Medulla oblongata (tissue), 1 donor: ENCODE measurements around the gene CLDN25.
"Not testable (repeated sequence)": the region's sequence is repeated elsewhere in the genome, so short reads cannot be mapped to it uniquely, and the experiment has no call there.

Experiments used
- DNase-seq: peaks from one replicate; pipeline ENCODE4 v3.0.0-alpha.2; 2015; ENCODE audit errors: extremely low spot score

CLDN25 gene

GRCh38 chr11:113779496-113779895, at the start of gene CLDN25:
Gene CLDN25 (plus strand): TSS chr11:113779796. CDS start chr11:113779796, 0 bp downstream.
- no peak for DNase-seq

GRCh38 chr11:113730887-113731726, 48.5 kb upstream of the CLDN25 start:
- peak; percentile 90 for DNase-seq

GRCh38 chr11:113732092-113732491, 47.5 kb upstream of the CLDN25 start:
- no peak for DNase-seq

DNA sequence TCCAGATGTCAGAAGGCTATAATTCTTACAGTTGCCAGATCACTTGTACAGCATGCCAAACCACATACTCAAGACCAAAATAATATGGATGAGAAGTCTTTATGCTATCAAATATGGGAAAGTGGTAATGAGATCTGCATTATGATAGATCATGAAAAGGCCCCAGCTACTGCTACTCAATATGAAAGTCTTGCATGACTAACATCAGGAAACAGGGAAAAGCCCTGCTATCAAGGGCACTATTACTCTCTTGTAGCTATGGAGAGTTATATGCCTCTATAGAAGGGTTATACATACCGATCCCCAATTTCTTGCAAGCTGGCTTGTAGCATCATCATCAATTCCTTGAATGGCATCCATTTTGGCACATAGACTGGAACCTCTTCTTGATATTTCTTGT, 43.3 kb upstream of the CLDN25 start:
- no peak for DNase-seq

DNA sequence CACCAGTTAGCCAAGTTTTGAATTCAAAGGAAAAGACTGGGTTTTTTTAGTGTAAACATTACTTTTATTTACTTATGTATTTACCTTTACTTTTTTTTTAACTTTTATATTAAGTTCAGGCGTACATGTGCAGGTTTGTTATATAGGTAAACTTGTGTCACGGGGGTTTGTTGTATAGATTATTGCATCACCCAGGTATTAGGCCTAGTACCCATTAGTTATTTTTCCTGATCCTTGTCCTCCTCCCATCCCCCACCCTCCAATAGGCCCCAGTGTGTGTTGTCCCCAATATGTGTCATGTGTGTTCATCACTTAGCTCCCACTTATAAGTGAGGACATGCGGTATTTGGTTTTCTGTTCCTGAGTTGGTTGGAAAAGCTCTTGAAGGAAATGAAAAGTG, 26.7 kb upstream of the CLDN25 start:
- no peak for DNase-seq

DNA sequence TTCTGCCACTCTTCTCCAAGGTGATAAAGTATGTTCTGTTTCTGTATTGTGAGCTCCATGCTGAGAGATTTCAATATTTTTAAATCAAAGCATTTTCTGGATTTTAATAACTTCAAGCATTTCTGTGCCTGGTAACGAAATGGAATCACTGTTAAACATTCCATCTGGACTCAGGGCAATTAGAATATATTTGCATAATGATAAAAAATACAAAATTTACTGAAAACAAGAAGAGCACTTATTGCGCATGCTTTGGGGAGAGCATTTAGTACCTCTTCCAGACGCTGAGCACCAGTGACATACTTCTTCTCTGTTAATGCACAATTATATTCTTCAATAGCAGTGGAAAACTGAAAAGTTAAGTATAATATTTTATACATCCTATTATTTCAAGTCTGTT, 19.4 kb upstream of the CLDN25 start:
- DNase-seq = no peak

DNA sequence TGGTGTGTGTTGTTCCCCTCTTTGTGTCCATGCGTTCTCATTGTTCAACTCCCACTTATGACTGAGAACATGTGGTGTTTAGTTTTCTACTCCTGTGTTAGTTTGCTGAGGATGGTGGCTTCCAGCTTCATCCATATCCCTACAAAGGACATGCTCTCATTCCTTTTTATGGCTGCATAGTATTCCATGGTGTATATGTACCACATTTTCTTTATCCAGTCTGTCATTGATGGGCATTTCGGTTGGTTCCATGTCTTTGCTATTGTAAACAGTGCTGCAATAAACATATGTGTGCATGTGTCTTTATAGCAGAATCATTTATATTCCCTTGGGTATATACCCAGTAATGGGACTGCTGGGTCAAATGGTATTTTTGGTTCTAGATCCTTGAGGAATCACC, 16.6 kb upstream of the CLDN25 start:
- not testable (repeated sequence) for DNase-seq

DNA sequence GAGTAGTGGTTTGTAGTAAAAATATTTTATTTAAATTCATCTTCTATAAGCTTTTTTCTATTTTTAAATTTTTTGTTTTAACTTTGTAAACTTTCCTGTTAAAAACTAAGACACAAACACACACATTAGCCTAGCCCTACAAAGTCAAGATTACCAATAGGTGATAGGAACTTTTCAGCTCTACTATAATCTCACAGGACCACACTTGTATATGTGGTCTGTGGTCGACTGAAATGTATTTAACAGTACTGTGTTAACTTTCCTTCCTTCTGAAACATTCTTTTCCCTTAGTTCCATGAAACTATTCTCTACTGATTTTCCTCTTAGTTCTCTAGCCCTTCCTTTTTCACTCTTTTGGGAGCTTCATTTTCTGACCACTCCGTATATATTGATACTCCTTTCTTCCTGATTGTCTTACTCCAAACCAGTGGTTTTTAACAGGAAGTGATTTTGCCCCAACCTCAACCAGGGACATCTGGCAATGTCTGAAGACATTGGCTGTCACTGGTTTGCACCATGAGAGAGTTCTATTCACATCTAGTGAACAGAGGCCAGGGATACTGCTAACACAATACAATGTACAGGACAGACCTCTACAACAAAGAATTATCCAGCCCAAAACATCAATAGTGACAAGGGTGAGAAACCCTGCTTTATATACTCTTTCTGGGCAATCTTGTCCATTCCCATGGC, 14.9 kb upstream of the CLDN25 start:
- no peak for DNase-seq

GRCh38 chr11:113771964-113772363, 7.6 kb upstream of the CLDN25 start:
- no peak for DNase-seq

- no peak for DNase-seq
These were observed 6.5 kb upstream of the CLDN25 start for GRCh38 chr11:113773092-113773415.

DNA sequence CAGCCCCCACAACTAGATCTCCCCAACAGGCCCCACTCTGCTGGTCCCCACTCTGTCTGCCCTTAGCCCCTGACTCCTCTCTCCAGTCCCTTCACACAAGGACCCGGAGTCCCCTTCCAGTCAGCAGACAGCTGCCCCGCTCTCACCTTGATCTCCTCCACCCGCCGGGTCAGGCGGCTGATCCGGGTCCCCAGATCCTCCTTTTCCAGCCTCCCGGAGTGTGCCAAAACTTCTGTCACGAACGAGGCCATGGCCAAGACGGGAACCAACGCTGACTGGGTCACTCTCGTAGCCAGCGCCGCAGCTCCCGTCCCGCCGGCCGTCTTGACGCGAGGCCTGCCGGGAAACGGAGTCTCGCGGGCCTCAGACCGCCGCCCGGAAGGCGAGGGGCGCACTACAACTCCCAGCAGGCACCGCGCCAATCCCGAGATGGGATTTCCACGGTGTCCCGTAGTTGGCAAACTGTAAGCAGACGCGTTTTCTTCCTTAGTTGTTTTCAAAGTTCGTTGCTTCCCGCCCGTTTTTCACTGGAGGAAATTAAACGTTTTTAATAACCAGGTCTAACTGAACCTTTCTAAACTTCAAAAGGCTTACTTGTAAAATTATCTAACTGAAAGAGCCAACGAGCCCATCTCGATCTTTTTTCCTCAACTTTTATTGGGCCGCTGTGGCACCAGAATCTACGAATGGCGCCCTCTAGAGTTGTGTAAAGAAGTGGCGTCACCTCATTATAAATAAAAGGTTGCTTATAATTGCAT, 6.0 kb upstream of the CLDN25 start, which contains the start of gene ZW10:
Gene ZW10, minus strand, starts transcription at position 277 of the 758 bp plus-strand sequence. Its CDS starts 26 bp downstream, at position 251.
- peak; percentile 98 for DNase-seq

GRCh38 chr11:113774174-113774503, 5.5 kb upstream of the CLDN25 start:
- DNase-seq = no peak

GRCh38 chr11:113778111-113778910, 1.3 kb upstream of the CLDN25 start:
- DNase-seq = peak; percentile 88

DNA sequence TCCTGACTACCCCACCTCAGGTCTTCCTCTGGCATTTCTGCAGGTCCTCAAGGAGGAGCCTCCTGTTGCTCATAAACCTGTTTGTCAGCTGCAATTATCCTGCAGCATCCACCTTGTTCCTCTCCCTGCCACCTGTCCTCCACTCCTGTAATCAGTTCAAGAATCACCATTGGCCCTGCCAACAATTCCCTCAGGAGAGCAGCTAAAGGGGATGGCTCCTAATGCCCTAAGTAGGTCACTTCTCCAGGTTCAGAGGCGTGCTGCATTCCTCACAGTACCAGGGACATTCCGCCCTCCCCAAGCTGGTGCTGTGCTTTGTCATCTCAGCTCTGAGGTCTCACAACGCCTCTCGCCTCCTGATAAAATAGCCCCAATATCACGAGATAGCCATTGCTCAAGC, 2.1 kb downstream of the CLDN25 start:
- DNase-seq = no peak

DNA sequence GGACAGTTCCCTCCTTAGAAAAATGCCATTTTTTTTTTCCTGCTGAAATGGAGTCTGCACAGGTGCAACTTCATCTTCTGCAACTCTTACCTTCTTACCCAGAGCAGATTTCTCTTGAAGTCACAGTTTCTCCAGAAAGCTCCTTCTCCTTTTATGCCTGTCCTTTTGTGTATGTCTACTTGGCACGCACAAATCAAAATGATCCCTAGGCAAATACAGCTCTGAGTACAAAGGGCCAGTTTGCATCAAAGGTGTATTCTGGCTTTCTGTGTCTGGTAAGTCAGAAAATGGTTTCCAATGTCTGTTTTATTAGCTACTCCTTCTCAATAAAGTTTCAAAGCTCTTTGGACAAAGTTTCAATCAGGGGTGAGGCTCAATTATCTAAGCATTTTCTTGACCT, 2.5 kb downstream of the CLDN25 start:
- no peak for DNase-seq

- not testable (repeated sequence) for DNase-seq
These were observed 9.4 kb downstream of the CLDN25 start for GRCh38 chr11:113789016-113789415.

GRCh38 chr11:113789675-113790320, 10.2 kb downstream of the CLDN25 start:
- no peak for DNase-seq

DNA sequence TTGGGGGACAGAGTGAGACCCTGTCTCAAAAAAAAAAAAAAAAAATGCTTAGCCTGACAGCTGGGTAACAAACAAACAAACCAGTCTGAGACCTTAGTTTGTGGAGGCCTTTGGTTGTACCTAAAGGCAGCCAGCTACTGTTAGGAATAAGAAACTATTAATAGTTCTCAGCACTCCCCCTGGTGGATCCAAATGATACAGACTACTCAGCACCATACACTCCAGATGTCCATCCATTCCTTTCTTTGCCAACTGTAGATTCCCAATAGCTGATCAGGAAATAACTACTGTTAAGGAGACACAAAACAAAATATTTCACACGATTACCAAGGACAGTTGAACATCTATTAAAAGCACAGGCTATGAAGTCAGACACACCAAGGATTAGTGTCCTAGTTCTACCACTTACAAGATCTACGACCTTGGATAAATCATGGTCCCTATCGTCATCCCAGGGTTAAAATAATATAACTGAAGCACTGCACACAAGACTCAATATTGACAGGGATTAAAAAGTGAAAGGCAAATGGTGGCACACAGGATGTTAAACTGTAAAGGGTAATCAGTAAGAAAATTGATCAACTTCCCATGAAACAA, 17.2 kb downstream of the CLDN25 start:
- DNase-seq = peak; percentile 82

- DNase-seq = no peak
These were observed 23.0 kb downstream of the CLDN25 start for GRCh38 chr11:113802621-113803020.

- DNase-seq = no peak
These were observed 26.0 kb downstream of the CLDN25 start for GRCh38 chr11:113805640-113806039.

DNA sequence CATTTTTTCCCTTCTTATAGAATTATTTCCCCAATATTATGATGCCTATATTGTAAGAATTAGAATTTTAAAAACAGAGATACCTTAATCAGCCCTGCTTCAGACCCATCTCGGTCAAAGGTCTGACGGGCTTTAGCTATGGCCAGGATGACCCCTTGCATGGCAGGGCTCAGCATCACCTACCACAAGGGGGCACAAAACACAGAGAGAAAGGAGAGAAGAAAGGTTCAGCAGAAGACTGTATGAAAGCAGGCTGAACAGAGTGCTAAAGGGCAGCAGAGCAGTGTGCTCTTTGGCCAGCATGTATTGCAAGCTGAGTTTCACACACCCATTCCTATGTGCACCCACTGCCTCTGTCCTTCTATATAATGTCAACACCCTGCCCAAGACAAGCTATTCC, 26.8 kb downstream of the CLDN25 start:
- DNase-seq = peak; percentile 6
